ENCODE measurements around the gene PCP2.

The PCP2 gene

GRCh38 chr19:7663706-7664105 lies 30.2 kb upstream of the PCP2 start:
- ChIA-PET POLR2A (ENCODE audit: low non-redundant PET) (no interaction called here), CTCF (interaction anchor here (0.8 kb wide), 1 partner anchor 17 kb away, joined by 3 read pairs; the partner anchor contains the start of gene TRAPPC5)
- no peak overlapping the region for H3K27ac ChIP-seq
- TF ChIP-seq CTCF (conservative IDR thresholded peaks at IDR 0.05; ENCODE audit: low read depth): no peak
- no peak for DNase-seq (ENCODE audit: low spot score)

- POLR2A ChIA-PET (ENCODE audit: low non-redundant PET): no interaction called here
- H3K27ac ChIP-seq: no peak overlapping the region
- CTCF ChIA-PET: no interaction called here
- no peak for DNase-seq (ENCODE audit: low spot score)
- TF ChIP-seq CTCF (conservative IDR thresholded peaks at IDR 0.05; ENCODE audit: low read depth): no peak
Observed at GRCh38 chr19:7662657-7663056, 29.1 kb upstream of the PCP2 start.

GRCh38 chr19:7661744-7662538 lies 28.4 kb upstream of the PCP2 start:
- DNase-seq (ENCODE audit: low spot score): no peak
- ChIA-PET POLR2A (ENCODE audit: low non-redundant PET) (no interaction called here), CTCF (interaction anchor here (0.8 kb wide), 1 partner anchor 82 kb away, joined by 5 read pairs; no protein-coding TSS in a partner anchor)
- no peak overlapping the region for H3K27ac ChIP-seq
- no peak for TF ChIP-seq CTCF (conservative IDR thresholded peaks at IDR 0.05; ENCODE audit: low read depth)

GRCh38 chr19:7658219-7658686 lies 24.7 kb upstream of the PCP2 start:
- ChIA-PET POLR2A (ENCODE audit: low non-redundant PET) (no interaction called here), CTCF (interaction anchor here (0.7 kb wide), 1 partner anchor 16 kb away, joined by 3 read pairs; no protein-coding TSS in a partner anchor)
- no peak for TF ChIP-seq CTCF (conservative IDR thresholded peaks at IDR 0.05; ENCODE audit: low read depth)
- no peak overlapping the region for H3K27ac ChIP-seq
- no peak for DNase-seq (ENCODE audit: low spot score)

DNA sequence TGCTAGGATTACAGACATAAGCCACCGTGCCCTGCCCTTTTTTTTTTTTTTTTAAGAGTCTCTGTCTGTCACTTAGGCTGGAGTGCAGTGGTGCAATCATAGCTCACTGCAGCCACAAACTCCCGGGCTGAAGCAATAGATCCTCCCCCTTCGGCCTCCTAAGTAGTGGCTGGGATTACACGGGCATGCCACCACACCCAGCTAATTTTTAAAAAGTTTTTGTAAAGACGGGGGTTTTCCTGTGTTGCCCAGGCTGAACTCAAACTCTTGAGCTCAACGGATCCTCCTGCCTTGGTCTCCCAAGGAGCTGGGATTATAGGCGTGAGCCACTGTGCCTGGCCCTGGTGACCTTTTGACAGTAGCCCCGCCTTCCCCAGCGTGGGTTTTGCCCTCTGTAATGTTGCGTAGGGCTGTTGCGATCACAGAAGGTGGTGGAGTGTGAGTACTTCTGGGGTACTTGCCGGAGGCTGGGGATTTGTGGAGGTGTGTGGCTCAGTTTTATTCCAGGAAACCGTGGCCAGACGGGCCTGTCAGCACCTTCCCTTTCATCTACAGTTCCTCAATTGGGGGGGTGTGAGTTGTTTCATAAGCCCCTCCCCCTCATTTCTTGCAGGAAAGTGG lies 23.7 kb upstream of the PCP2 start:
- CTCF ChIA-PET: interaction anchor here (0.6 to 0.7 kb wide), 3 partner anchors 15 to 45 kb away, joined by 3 read pairs; partner anchors contain the start of gene FCER2
- DNase-seq (ENCODE audit: low spot score): no peak
- no peak for TF ChIP-seq CTCF (conservative IDR thresholded peaks at IDR 0.05; ENCODE audit: low read depth)
- POLR2A ChIA-PET (ENCODE audit: low non-redundant PET): interaction anchor here (0.6 kb wide), 1 partner anchor 27 kb away, joined by 6 read pairs; no protein-coding TSS in a partner anchor
- H3K27ac ChIP-seq: no peak overlapping the region

DNA sequence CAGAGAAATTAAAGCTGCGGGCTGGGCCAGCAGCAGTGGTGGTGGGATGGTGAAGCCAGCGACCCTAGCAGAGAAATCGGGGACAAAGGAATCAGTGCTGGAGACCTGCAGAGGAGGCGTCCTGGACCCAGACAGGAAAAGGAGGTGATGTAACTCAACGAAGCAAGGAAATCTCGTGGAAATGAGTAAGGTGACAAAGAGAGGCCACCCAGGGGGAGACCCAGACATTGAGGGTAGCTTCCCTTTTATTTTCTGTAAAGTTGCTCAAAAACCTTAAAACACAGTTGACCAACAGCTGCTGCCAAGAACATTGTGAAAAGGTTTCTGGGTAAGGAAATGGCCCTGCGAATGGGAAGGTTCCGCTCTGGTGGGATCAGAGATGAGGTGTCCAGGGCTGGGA lies 22.1 kb upstream of the PCP2 start:
- CTCF ChIA-PET: no interaction called here
- POLR2A ChIA-PET (ENCODE audit: low non-redundant PET): no interaction called here
- no peak overlapping the region for H3K27ac ChIP-seq
- TF ChIP-seq CTCF (conservative IDR thresholded peaks at IDR 0.05; ENCODE audit: low read depth): no peak
- no peak for DNase-seq (ENCODE audit: low spot score)

Measured in RWPE1 (cell line).